ENCODE data around the gene APOBEC3F.
A peak's percentile ranks its signal among the peaks of the same experiment; 100 is the strongest.
"Not testable (repeated sequence)": the region's sequence is repeated elsewhere in the genome, so short reads cannot be mapped to it uniquely, and the experiment has no call there.

The APOBEC3F gene

GRCh38 chr22:39040538-39041296 lies at the start of gene APOBEC3F:
APOBEC3F (plus strand) TSS chr22:39040864; CDS start chr22:39040961, 97 bp downstream.
- peak; percentile 64 for DNase-seq (ENCODE audit: low read depth)

- DNase-seq (ENCODE audit: low read depth) = not testable (repeated sequence)
These were observed 47.7 kb upstream of the APOBEC3F start for GRCh38 chr22:38992871-38993371.

- DNase-seq (ENCODE audit: low read depth) = no peak
These were observed 44.6 kb upstream of the APOBEC3F start for GRCh38 chr22:38996105-38996504.

GRCh38 chr22:38997518-38997917 lies 43.1 kb upstream of the APOBEC3F start:
- no peak for DNase-seq (ENCODE audit: low read depth)

GRCh38 chr22:39003165-39003638 lies 37.5 kb upstream of the APOBEC3F start:
- peak; percentile 66 for DNase-seq (ENCODE audit: low read depth)

- DNase-seq (ENCODE audit: low read depth) = no peak
These were observed 33.5 kb upstream of the APOBEC3F start for GRCh38 chr22:39007177-39007576.

- not testable (repeated sequence) for DNase-seq (ENCODE audit: low read depth)
These were observed 32.3 kb upstream of the APOBEC3F start for GRCh38 chr22:39008271-39008850.

GRCh38 chr22:39010946-39011345 lies 29.7 kb upstream of the APOBEC3F start:
- DNase-seq (ENCODE audit: low read depth) = no peak

GRCh38 chr22:39012533-39013511 lies 27.8 kb upstream of the APOBEC3F start:
- DNase-seq (ENCODE audit: low read depth) = no peak

- not testable (repeated sequence) for DNase-seq (ENCODE audit: low read depth)
These were observed 27.1 kb upstream of the APOBEC3F start for GRCh38 chr22:39013561-39013941.

- DNase-seq (ENCODE audit: low read depth) = peak; percentile 75
These were observed 26.5 kb upstream of the APOBEC3F start, which contains the start of gene APOBEC3C for GRCh38 chr22:39013942-39014722. APOBEC3C (plus strand) TSS chr22:39014257; CDS start chr22:39014363, 106 bp downstream.

GRCh38 chr22:39014723-39015121 lies 25.9 kb upstream of the APOBEC3F start:
- not testable (repeated sequence) for DNase-seq (ENCODE audit: low read depth)

GRCh38 chr22:39016592-39016991 lies 24.1 kb upstream of the APOBEC3F start:
- DNase-seq (ENCODE audit: low read depth) = no peak

GRCh38 chr22:39017596-39018365 lies 22.9 kb upstream of the APOBEC3F start:
- DNase-seq (ENCODE audit: low read depth) = no peak

- not testable (repeated sequence) for DNase-seq (ENCODE audit: low read depth)
These were observed 20.5 kb upstream of the APOBEC3F start for GRCh38 chr22:39020021-39020651.

- no peak for DNase-seq (ENCODE audit: low read depth)
These were observed 19.0 kb upstream of the APOBEC3F start for GRCh38 chr22:39021552-39022250.

- DNase-seq (ENCODE audit: low read depth) = no peak
These were observed 15.9 kb upstream of the APOBEC3F start for GRCh38 chr22:39024519-39025308.

- DNase-seq (ENCODE audit: low read depth) = no peak
These were observed 14.0 kb upstream of the APOBEC3F start for GRCh38 chr22:39026509-39027150.
